ENCODE measurements around the gene DCDC1. TPM values are rescaled to one million over a fixed set of nuclear protein-coding genes. Genes with fewer than 3 reads are reported as not detected.
A peak's percentile ranks its signal among the peaks of the same experiment; 100 is the strongest.

Gene DCDC1
- total and polyA plus RNA-seq, 9 of the 15 experiments (the other 6 are each of a cell fraction or from before 2014, with no cell fraction given) = 0.05 to 0.18 (median 0.08) TPM; not detected in 3

- Histone ChIP-seq H3K9ac (ENCODE audit: insufficient read depth in 1 of 2, low read depth in 2 of 2, low read length in 2 of 2) (no peak overlapping the region), H3K9me3 (replicated peaks; ENCODE audit: control insufficient read depth, insufficient read depth, low read depth, low read length) (no peaks in the 10 kb centered on the region), H3K27me3 (ENCODE audit: control insufficient read depth in 2 of 2, insufficient read depth in 2 of 2, low read length in 2 of 2) (no peaks in the 10 kb centered on the region), H2AFZ (ENCODE audit: low read depth, low read length) (no peak overlapping the region), H4K20me1 (replicated peaks; ENCODE audit: control insufficient read depth, insufficient read depth, low read length) (no peaks in the 10 kb centered on the region), H3K4me3 (no peak overlapping the region), H3K27ac (ENCODE audit: extremely low read depth, low read depth, low read length) (no peak overlapping the region), H3K36me3 (ENCODE audit: control insufficient read depth, insufficient read depth, low read length) (no peaks in the 10 kb centered on the region), H3K9me1 (ENCODE audit: control insufficient read depth, insufficient read depth, low read length) (no peaks in the 10 kb centered on the region), H3K4me2 (ENCODE audit: insufficient read depth, low read length) (no peak overlapping the region), H3K79me2 (ENCODE audit: control insufficient read depth, insufficient read depth, low read length) (no peaks in the 10 kb centered on the region), H3K4me1 (replicated peaks in 1 of 2; ENCODE audit: control insufficient read depth in 2 of 2, insufficient read depth in 2 of 2, low read length in 2 of 2) (no peaks in the 10 kb centered on the region)
- WGBS (ENCODE audit: insufficient coverage, low coverage, missing lambda C conversion rate) = 0% methylated on average over 2 of the region's 2 CpGs
- ATAC-seq (no peak), FAIRE-seq (no peak), DNase-seq (ENCODE audit: extremely low read depth in 1 of 4, low spot score in 3 of 4) (peak in 1 of 4 experiments; percentile 6)
- in situ Hi-C loops (cut with MboI) (no loop called here), intact Hi-C loops (cut with micrococcal nuclease) (no loop called here)
- CTCF ChIA-PET (ENCODE audit: low intra/inter-chr PET ratio) = no interaction called here
- POLR2A ChIA-PET = no interaction called here
- TF ChIP-seq CTCF (IDR thresholded peaks at IDR 0.05 in 2 of 3, conservative IDR thresholded peaks at IDR 0.05 in 1 of 3; ENCODE audit: insufficient read depth in 2 of 3, low read depth in 1 of 3, low read length in 3 of 3) (peak in 1 of 3 experiments; percentile 28; a peak in 2 of 6 replicates), RAD21 (CRISPR knock-in tag; conservative IDR thresholded peaks at IDR 0.05 in 1 of 2, IDR thresholded peaks at IDR 0.05 in 1 of 2) (peak in 1 of 2 experiments; percentile 24; a peak in 1 of 4 replicates), STAG1 (CRISPR knock-in tag; IDR thresholded peaks at IDR 0.05; ENCODE audit: borderline replicate concordance) (no peak), CAMTA2 (CRISPR knock-in tag; conservative IDR thresholded peaks at IDR 0.05) (no peak), NR3C1 (CRISPR knock-in tag; IDR thresholded peaks at IDR 0.05) (no peak), NFRKB (IDR thresholded peaks at IDR 0.05; ENCODE audit: low read depth) (no peak), ZEB2 (IDR thresholded peaks at IDR 0.05) (no peak), NCOR1 (IDR thresholded peaks at IDR 0.05) (no peak), NR4A1 (CRISPR knock-in tag; IDR thresholded peaks at IDR 0.05) (no peak), NR4A1 (tag; IDR thresholded peaks at IDR 0.05) (no peak), ZNF584 (CRISPR knock-in tag; IDR thresholded peaks at IDR 0.05; ENCODE audit: low read depth) (no peak), CBFB (CRISPR knock-in tag; IDR thresholded peaks at IDR 0.05) (no peak), SUPT5H (IDR thresholded peaks at IDR 0.05) (no peak), CREM (IDR thresholded peaks at IDR 0.05; ENCODE audit: low read depth) (no peak), CREBBP (IDR thresholded peaks at IDR 0.05; ENCODE audit: low read depth, low read length) (no peak), ZNF282 (CRISPR knock-in tag; IDR thresholded peaks at IDR 0.05) (no peak)
- BruUV-seq (replicated peaks) = no TSS peak
These were observed 409.0 kb downstream of the DCDC1 start for GRCh38 chr11:30960387-30960992.

All from K562 (cell line).